BJ (cell line): Measurements from ENCODE around the gene PCDHA4. TPM values are rescaled to one million over a fixed set of nuclear protein-coding genes. Genes with fewer than 3 reads are reported as not detected.

Experiments
- CTCF ChIA-PET: fragments of 350-600 bp; formaldehyde crosslinking; extraction: SDS; loops from one replicate; lab custom pipeline; 2021; ENCODE audit warnings: antibody characterized with exemption, inconsistent platforms; lab: Yijun Ruan, JAX
- POLR2A ChIA-PET: fragments of 300-600 bp; sonication (Branson Sonifier 250); formaldehyde crosslinking; extraction: SDS; loops from one replicate; lab custom pipeline; 2021; ENCODE audit warnings: antibody characterized with exemption; lab: Charles Lee
- DNase-seq: peaks from one replicate; pipeline ENCODE4 v3.0.0-alpha.2; 2011; ENCODE audit warnings: low read depth
- H3K27me3 ChIP-seq: 2 replicates; pipeline ENCODE4 v1.6.0; 2011; ENCODE audit warnings: low read length; ENCODE audit not compliant: control insufficient read depth, insufficient read depth
- H3K36me3 ChIP-seq: 2 replicates; pipeline ENCODE4 v1.5.1; 2011; ENCODE audit warnings: low read length; ENCODE audit not compliant: control insufficient read depth, insufficient read depth
- H3K4me3 ChIP-seq: 2 replicates; pipeline ENCODE4 v1.5.1; 2011; ENCODE audit warnings: low read depth, mild to moderate bottlenecking, control low read depth, low read length
- polyA minus RNA-seq: library from RNA; depleted of rRNA, polyadenylated mRNA; stranded (reverse); fragments of >200 nt; gene quantifications from 2 replicates; pipeline ENCODE4 v1.2.3, GENCODE V29; 2011; rRNA and poly(A)+ RNA removed
- polyA plus RNA-seq: library from polyadenylated mRNA; depleted of rRNA; stranded (reverse); fragments of >200 nt; gene quantifications from 2 replicates; pipeline ENCODE4 v1.2.3, GENCODE V29; 2011; rRNA removed
- TF ChIP-seq, protein P1 (sequence below): IDR thresholded peaks from 2 replicates; pipeline ENCODE4 v1.5.1; 2011; ENCODE audit warnings: low read depth, mild to moderate bottlenecking, control low read depth, inconsistent platforms, low read length, moderate library complexity; ENCODE audit not compliant: insufficient read depth

Gene PCDHA4
- 0.22 and 0.25 TPM in 2 replicates for polyA plus RNA-seq
- 0.10 and 0.24 TPM in 2 replicates for polyA minus RNA-seq

DNA sequence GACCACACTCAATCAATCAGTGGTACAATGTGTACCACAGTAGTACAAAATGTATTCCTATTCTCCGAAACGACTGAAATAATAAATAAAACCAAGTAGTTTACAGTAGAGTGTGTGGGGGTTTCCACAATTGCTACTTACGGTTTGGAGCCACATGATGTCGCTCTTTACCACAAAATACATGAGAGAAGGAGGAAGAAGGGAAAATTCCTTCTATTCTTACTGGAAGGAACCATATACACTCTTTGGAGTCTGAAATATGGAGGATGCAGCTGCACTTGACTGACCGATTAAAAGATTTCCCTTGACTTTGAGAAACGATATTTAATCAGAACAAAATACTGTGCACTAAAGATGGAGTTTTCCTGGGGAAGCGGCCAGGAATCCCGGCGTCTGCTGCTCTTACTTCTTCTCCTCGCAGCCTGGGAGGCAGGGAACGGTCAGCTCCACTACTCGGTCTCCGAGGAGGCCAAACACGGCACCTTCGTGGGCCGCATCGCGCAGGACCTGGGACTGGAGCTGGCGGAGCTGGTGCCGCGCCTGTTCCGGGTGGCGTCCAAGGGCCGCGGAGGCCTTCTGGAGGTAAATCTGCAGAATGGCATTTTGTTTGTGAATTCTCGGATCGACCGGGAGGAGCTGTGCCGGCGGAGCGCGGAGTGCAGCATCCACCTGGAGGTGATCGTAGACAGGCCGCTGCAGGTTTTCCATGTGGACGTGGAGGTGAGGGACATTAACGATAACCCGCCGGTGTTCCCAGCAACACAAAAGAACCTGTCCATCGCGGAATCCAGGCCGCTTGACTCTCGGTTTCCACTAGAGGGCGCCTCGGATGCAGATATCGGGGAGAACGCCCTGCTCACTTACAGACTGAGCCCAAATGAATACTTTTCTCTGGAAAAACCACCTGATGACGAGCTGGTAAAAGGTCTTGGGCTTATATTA lies at the start of gene PCDHA4:
Gene PCDHA4 (plus strand): TSS at position 235 of the 942 bp plus-strand sequence.
- ChIA-PET CTCF (interaction anchor here (0.6 to 1.6 kb wide), 3 partner anchors 10 to 172 kb away, joined by 3 to 4 read pairs (median 3); no protein-coding TSS in a partner anchor), POLR2A (no interaction called here)
- Histone ChIP-seq H3K36me3 (no peaks in the 10 kb centered on the region), H3K4me3 (peak within 1 kb of the TSS; percentile 32), H3K27me3 (no peaks in the 10 kb centered on the region)
- no peak for DNase-seq
- TF ChIP-seq, protein P1, sequence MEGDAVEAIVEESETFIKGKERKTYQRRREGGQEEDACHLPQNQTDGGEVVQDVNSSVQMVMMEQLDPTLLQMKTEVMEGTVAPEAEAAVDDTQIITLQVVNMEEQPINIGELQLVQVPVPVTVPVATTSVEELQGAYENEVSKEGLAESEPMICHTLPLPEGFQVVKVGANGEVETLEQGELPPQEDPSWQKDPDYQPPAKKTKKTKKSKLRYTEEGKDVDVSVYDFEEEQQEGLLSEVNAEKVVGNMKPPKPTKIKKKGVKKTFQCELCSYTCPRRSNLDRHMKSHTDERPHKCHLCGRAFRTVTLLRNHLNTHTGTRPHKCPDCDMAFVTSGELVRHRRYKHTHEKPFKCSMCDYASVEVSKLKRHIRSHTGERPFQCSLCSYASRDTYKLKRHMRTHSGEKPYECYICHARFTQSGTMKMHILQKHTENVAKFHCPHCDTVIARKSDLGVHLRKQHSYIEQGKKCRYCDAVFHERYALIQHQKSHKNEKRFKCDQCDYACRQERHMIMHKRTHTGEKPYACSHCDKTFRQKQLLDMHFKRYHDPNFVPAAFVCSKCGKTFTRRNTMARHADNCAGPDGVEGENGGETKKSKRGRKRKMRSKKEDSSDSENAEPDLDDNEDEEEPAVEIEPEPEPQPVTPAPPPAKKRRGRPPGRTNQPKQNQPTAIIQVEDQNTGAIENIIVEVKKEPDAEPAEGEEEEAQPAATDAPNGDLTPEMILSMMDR, result peak; percentile 38

DNA sequence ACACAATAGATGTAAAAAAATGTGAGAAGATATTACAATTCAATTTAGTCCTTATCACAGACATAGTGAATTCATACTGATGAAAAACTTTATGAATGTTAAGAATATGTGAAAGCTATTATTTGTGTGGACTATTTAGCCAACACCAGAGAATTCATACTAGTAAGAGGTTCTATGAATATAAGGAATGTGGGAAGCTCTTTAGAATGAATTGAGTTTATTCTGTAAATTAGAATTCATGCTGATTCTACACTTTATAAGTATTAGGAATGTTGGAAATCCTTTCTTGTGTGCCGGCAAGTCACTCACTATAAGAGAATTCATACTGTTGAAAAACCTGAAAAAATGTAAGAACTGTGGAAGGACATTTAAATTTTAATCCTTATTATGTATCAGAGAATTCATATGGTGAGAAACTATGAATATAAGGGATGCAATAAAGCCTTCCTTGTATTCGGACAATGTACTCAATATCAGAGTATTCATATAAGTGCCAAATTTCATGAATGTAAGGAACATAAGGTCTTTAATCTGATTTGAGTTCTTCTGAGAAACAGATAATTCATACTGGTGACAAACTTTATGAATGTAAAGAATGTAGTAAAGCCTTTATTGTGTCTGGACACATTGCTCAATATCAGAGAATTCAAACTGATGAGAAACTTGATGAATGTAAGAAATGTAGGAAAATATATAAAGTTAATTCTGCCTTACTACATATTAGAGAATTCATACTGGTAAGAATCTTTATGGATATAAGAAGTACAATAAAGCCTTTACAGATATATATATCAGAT lies 42.5 kb upstream of the PCDHA4 start:
- TF ChIP-seq, protein P1, result no peak
- ChIA-PET CTCF (no interaction called here), POLR2A (no interaction called here)
- no peak for DNase-seq
- Histone ChIP-seq H3K27me3 (no peaks in the 10 kb centered on the region), H3K4me3 (no peak overlapping the region), H3K36me3 (no peaks in the 10 kb centered on the region)

DNA sequence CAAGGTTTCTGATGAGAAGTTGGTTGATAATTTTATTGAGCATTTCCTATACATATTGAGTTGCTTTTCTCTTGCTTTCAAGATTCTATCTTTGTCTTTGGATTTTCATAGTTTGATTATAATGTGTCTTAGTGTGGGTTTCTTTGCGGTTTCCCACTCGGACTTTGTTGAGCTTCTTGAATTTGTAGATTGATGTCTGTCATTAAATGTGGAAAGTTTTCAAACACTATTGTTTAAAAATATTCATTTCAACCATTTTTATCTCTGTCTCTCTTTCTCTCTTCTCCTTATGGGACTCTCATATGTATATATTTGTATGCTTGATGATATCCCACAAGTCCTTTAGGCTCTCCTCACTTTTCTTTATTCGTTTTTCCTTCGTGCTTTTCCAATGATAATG lies 39.4 kb upstream of the PCDHA4 start:
- Histone ChIP-seq H3K27me3 (no peaks in the 10 kb centered on the region), H3K36me3 (no peaks in the 10 kb centered on the region), H3K4me3 (no peak overlapping the region)
- DNase-seq, result no peak
- ChIA-PET CTCF (interaction anchor here (0.7 kb wide), 1 partner anchor 16 kb away, joined by 3 read pairs; no protein-coding TSS in a partner anchor), POLR2A (no interaction called here)
- TF ChIP-seq, protein P1, result no peak

DNA sequence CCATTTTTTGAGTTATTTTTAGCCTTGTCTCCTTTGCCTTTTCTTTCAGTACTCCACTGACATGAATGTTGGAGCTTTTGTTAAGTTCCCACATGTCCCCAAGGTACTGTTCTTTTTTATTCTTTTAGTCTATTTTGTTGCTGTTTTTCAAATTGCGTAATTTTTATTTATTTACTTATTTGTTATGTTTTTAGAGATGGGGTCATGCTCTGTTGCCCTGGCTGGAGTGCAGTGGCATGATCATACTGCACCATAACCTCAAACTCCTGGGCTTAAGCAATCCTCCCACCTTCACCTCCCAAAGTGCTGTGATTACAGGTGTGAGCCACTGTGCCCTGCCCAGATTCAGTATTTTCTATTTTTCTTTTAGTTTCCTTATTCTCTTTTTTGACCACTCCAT lies 26.4 kb upstream of the PCDHA4 start:
- ChIA-PET CTCF (no interaction called here), POLR2A (no interaction called here)
- TF ChIP-seq, protein P1, result no peak
- H3K36me3 ChIP-seq, result no peaks in the 10 kb centered on the region
- DNase-seq, result no peak
- no peak overlapping the region for H3K4me3 ChIP-seq
- H3K27me3 ChIP-seq, result no peaks in the 10 kb centered on the region
